Epithelial cell of proximal tubule (primary cell): ENCODE data around the gene RPTOR. TPM values are rescaled to one million over a fixed set of nuclear protein-coding genes. Genes with fewer than 3 reads are reported as not detected.

ENCODE experiments used
- DNase-seq: peaks from one replicate; pipeline ENCODE4 v3.0.0-alpha.2; 2011; ENCODE audit warnings: low read depth
- H3K4me3 ChIP-seq: 2 replicates; pipeline ENCODE4 v1.5.1; 2011; ENCODE audit warnings: low read depth, mild to moderate bottlenecking, low read length
- total RNA-seq: library from RNA; depleted of rRNA; stranded (reverse); fragments of >200 nt; gene quantifications from 2 replicates; pipeline ENCODE4 v1.2.3, GENCODE V29; 2015
- TF ChIP-seq, protein P1 (sequence below): conservative IDR thresholded peaks from 2 replicates; pipeline ENCODE4 v1.5.1; 2012; ENCODE audit warnings: low read depth, mild to moderate bottlenecking, low read length

The RPTOR gene
- total RNA-seq, 1 donor from 2014 or later: 24.4 TPM

DNA sequence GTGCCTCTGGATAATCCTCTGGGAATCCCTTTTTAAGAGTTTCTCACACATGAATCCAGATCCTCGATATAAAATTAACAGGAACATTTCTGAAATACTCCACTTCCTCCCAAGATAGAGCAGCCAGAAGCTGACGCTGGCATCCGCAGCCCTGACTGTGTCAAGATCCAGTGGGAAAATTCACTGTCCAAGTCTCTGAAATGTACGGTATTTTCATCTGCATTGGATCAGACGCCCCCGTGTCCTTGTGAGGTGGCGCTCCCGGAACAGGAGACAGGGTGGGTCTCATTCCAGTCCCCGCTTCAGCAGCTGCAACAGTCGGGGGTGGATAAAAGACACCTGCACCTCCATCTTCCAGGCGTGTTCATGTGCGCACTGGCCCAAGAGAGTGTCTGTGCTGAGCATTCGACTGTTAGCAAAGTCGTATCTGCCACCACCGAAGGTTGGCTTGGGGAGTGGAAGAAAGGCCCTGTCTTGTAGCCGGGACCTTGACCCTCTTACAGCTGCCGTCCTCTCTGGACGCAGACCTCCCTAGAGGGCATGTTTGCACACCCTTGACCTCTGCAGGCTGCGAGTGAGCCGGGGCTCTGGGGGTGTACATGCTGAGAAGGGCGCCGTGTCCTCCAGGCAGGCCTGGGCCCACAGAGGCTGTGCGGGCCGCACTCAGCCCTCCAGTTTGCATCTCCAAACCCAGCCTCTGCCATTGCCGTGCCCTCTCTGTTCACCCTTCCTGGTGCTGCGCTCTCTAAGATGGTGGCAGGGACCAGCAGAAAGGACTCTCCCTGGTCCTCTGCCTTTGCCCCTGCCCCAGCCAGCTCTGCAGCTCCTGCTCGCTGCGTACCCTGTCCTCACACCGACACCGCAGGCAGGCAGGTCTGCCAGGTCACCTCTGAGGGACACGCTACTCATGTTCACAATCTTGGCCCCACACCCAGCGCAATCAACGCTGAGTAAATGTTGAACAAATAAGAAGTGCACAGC lies 375.0 kb downstream of the RPTOR start:
- no peak overlapping the region for H3K4me3 ChIP-seq
- no peak for DNase-seq
- TF ChIP-seq, protein P1, sequence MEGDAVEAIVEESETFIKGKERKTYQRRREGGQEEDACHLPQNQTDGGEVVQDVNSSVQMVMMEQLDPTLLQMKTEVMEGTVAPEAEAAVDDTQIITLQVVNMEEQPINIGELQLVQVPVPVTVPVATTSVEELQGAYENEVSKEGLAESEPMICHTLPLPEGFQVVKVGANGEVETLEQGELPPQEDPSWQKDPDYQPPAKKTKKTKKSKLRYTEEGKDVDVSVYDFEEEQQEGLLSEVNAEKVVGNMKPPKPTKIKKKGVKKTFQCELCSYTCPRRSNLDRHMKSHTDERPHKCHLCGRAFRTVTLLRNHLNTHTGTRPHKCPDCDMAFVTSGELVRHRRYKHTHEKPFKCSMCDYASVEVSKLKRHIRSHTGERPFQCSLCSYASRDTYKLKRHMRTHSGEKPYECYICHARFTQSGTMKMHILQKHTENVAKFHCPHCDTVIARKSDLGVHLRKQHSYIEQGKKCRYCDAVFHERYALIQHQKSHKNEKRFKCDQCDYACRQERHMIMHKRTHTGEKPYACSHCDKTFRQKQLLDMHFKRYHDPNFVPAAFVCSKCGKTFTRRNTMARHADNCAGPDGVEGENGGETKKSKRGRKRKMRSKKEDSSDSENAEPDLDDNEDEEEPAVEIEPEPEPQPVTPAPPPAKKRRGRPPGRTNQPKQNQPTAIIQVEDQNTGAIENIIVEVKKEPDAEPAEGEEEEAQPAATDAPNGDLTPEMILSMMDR: no peak

DNA sequence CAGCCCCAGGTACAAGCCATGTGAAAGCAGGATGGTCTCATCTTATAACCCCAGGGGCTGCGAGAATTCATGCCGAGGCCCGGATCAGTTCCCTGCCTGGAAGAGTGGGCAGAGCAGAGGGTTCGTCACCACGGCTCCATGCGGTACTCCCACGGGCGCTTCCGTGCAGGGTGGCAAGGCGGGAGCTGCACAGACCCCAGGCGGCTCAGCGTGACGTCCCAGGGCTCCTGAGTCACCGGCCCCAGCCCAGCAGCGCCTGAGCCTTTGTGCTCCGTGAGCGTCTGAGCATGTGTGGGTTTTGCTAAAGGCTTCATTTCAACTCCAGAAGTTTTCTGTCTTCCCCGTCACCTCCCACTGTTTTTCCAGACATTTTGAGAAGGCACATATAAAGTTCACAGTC lies 375.8 kb downstream of the RPTOR start:
- no peak overlapping the region for H3K4me3 ChIP-seq
- TF ChIP-seq, protein P1: no peak
- DNase-seq: no peak

DNA sequence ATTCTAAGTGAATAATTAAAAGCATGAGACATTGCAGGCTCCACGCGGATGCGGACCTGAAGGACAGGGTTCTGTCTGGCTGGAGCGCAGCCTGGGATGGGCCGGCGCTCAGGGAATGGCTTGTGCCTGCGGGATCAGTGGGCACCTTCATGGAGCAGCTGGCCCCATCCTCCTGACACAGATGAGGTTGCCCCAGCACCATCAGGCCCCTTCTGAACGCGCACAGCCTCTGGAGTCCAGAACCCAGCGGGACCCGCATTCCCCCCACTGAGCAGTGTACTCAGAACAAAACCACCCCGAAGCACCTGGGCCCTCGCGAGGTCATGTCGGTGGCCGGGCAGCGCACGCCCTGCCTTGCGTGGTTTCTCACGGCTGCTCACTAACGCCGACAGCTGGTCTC lies 376.5 kb downstream of the RPTOR start:
- no peak for DNase-seq
- H3K4me3 ChIP-seq: no peak overlapping the region
- TF ChIP-seq, protein P1: no peak

DNA sequence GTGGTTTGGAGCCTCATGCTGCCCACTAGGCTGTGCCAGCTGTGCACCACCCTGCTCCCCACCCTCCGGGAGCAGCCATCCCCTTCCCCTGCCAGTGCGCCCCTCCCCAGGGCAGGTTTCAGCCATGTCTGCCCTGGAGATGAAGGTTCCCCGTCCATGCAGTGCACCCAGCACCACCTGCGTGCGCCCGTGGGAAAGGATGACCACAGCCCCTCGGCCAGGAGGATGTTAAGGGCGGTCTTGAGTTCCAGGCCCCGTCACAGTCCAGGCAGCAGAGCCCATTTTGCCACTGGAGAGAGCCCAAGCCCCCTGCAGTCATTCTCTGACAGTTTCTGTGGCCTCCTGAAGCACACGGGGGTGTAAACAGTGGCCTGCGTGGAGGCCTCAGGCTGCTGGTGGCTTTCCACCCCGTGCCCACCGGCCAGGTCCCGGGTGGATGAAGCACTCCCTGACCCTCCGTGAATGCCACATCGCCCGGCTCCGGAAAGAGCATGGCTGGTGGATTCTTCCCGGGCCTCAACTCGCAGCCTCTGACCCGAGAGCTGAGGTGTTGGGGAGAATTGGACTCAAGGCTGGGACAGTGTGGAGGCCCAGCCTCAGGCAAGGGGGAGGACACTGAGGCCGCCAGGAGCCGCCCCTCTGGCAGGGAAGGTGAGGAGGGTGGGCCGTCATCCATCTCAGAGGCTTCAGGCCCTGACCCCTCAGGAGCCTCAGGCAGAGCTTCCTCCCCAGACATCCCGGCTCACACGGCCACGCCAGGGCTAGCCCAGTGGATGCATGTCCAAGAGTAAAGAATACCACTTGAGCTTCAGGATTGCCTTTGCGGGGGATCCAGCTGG lies 377.3 kb downstream of the RPTOR start:
- TF ChIP-seq, protein P1: no peak
- H3K4me3 ChIP-seq: no peak overlapping the region
- no peak for DNase-seq

DNA sequence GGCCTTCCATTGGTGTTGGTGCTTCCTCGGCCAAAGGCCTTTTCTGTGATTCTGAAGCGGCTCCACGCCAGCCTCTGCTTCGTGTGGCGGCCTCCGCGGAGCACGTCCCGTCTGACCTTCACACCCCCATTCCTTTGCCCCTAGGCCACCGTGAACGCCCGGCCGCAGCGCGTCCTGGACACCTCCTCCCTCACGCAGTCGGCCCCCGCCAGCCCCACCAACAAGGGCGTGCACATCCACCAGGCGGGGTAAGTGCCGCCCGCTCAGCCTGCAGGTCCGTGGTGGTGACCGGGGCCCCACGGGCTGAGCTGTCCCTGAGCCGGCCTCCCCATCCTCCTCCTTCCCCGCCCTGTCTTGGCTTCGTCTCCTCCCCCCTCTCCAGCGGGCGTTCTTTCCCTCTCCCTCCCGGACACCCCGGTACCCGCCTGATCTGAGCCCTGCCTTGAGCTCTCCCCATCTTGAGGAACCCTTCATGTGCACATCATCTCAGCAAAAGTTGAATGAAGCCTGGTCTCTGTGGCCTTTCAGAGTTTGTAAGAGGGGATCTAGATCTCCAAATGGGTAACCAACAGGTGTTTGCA lies 378.0 kb downstream of the RPTOR start:
- no peak overlapping the region for H3K4me3 ChIP-seq
- TF ChIP-seq, protein P1: no peak
- DNase-seq: no peak

DNA sequence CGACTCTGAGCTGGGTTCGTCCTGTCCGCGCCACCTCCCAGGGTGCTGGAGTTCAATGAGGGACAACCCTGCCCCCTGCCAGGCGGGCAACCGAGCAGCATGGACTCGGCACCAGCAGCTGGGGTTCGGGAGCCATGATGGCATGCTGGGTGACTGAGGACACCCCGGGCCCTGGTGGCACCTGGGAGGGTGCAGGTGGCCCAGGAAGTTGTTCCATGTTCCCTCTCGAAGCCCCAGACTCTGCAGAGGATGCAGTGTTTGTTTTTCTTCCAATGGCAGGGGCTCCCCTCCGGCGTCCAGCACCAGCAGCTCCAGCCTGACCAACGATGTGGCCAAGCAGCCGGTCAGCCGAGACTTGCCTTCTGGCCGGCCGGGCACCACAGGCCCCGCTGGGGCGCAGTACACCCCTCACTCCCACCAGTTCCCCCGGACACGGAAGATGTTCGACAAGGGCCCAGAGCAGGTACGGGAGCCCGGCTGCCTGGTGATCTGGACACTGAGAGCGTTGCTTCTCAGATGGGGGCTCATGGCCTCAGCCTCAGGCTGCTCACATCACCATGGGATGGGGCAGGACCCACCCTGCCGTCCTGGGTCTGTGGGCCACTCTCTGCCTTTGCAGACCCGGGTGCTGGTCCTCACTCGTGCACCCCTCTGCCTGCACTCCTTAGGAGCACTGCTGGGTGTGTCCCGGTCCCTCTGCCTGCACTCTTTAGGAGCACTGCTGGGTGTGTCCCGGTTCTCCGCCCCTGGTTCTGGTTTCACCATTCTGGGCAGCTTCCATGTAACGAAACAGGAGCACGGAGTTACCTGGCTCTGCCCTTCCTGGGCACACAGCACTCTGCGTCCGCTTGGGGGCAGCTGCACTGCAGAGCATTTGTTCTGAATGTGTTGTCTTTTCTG lies 378.8 kb downstream of the RPTOR start:
- H3K4me3 ChIP-seq: no peak overlapping the region
- no peak for DNase-seq
- TF ChIP-seq, protein P1: no peak
